AG09319 (cell line): ENCODE results near the gene SAMD1.

ENCODE experiments used
- DNase-seq: peaks from one replicate; pipeline ENCODE4 v3.0.0-alpha.2; 2010; ENCODE audit warnings: low read depth; ENCODE audit errors: extremely low read depth
- TF ChIP-seq, protein P1 (sequence below): IDR thresholded peaks from 2 replicates; pipeline ENCODE4 v1.5.1; 2011; ENCODE audit warnings: low read depth, mild to moderate bottlenecking, inconsistent platforms, low read length, moderate library complexity

The SAMD1 gene

DNA sequence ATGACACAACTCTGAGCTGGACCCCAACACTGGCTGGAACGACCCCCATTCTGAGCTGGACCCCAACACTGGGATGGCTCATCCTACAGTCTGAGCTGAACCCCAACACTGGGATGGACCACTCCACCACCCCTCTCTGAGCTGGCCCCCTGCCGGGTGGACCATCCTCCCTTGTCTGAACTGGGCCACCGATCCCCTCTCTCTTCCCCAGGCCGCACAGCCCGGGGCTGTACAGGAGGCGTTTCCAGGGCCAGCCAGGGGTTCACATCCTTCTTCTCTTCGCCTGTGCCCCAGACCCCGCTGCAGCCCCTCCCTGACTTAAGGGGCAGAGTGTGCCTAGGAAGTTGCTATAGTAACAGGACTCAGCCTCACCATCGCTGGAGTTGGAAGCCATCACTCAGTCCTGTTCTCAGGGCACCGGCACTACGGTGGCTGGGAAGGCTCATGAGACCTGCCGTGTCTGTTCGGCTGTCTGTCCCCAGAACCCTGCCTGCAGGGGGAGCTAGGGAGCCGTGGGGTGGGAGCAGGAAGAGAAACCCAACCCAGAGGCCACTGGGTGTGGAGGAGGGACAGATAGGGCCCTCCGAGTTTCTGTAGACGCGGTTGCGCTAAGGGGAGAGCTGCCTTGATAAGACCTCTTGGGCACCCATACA, 23.3 kb upstream of the SAMD1 start:
- TF ChIP-seq, protein P1, sequence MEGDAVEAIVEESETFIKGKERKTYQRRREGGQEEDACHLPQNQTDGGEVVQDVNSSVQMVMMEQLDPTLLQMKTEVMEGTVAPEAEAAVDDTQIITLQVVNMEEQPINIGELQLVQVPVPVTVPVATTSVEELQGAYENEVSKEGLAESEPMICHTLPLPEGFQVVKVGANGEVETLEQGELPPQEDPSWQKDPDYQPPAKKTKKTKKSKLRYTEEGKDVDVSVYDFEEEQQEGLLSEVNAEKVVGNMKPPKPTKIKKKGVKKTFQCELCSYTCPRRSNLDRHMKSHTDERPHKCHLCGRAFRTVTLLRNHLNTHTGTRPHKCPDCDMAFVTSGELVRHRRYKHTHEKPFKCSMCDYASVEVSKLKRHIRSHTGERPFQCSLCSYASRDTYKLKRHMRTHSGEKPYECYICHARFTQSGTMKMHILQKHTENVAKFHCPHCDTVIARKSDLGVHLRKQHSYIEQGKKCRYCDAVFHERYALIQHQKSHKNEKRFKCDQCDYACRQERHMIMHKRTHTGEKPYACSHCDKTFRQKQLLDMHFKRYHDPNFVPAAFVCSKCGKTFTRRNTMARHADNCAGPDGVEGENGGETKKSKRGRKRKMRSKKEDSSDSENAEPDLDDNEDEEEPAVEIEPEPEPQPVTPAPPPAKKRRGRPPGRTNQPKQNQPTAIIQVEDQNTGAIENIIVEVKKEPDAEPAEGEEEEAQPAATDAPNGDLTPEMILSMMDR, result peak; percentile 9; the same call in 1 of the 2 replicates
- no peak for DNase-seq

DNA sequence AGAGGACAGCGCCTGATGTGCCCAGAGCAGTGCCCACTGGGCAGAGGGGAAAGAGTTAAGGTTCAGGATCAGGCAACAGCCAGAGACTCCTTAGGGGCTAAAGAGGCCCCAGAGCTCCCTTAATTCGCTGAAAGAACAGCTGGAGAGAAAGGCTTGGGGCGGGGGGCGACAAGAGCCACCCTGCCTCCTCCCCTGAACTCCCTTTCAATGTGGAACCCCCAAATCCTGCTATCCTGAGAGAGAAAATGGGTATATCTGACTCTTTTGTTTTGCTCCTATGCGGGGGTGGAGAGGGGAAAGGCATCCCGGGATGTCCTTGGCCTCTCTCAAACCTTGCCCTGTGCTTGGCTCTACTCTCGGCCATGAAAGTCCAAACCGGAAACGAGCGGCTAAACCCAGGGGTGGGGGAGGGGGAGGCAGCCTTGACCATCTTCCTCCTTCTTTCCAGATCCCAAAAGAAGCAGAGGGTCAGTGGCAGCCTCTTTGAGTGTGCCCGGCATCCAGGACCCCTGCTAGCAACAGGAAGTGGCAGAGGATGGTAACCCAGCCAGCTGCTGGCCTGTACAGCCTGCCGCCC, 22.3 kb upstream of the SAMD1 start:
- TF ChIP-seq, protein P1, result no peak
- no peak for DNase-seq

DNA sequence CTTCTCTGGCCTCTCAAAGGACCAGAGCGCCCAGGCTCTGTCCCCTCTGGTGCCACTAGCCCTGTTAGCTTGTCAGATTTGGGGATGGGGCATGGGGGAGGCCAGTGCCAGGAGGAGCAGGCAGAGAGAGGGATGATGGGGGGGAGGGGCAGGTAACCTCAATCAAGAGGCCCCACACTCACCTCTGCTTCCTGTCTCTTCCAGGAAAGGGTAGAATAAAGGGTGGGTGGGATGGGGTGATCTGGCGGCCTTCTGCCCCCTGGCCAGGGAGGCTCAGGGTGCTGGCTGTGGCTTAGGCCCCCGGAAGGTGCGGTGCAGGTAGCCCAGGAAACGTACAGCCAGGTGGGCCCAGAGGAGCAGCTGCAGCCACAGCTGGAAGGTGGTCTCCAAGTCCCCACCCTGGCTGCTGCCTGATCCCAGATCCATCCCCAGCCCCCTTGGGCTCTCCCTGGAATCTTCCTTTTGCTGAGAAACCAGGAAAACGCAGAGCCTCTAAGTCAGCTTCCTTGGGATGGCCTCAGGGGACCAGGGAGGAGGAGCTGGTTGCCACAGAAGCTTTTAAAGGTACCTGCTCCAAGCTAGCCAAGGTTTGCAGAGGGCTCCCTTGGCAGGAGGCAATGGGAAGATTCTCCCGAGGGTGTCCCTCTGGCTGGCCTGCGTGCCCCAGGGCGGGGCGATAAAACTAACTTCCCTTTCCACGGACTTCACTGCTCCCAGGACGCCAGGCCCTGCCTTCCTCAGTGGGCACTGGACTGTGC, 21.7 kb upstream of the SAMD1 start:
- TF ChIP-seq, protein P1, result no peak
- DNase-seq, result no peak

DNA sequence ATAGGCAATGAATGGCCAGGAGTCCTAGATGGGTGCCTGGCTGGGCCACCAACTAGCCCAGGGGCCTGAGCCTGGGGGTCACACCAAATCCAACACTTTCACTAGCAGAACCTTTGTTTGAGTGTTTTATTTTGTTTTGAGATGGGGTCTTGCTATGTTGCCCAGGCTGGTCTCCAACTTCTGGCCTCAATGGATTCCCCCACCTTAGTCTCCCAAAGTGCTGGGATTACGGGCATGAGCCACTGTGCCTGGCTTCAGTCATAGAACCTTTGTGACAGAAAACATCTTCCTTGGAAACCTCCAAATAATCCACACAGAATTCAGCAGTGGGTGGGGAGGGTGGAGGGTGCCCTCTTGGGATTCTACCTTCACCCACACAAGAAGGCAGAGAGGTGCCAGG, 20.9 kb upstream of the SAMD1 start:
- TF ChIP-seq, protein P1, result no peak
- DNase-seq, result no peak

DNA sequence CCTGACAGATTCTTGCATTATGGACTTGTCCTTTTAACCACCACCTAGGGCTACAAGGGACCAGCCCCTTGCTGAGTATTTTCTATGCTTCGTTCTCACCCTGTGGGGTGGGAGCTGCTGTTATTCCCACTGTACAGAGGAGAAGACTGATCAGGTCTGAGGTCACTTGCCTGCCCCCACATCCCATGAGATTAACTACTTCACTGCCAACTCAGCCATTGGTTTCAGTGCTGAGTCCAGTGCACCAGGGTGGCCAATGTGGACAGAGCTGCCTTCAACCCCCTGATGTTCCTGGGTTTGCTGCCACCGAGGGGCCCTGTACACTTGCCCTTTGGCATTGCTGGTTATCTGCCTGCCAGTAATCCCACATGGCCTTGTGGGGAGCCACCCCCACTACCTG, 20.1 kb upstream of the SAMD1 start:
- DNase-seq, result no peak
- TF ChIP-seq, protein P1, result no peak

DNA sequence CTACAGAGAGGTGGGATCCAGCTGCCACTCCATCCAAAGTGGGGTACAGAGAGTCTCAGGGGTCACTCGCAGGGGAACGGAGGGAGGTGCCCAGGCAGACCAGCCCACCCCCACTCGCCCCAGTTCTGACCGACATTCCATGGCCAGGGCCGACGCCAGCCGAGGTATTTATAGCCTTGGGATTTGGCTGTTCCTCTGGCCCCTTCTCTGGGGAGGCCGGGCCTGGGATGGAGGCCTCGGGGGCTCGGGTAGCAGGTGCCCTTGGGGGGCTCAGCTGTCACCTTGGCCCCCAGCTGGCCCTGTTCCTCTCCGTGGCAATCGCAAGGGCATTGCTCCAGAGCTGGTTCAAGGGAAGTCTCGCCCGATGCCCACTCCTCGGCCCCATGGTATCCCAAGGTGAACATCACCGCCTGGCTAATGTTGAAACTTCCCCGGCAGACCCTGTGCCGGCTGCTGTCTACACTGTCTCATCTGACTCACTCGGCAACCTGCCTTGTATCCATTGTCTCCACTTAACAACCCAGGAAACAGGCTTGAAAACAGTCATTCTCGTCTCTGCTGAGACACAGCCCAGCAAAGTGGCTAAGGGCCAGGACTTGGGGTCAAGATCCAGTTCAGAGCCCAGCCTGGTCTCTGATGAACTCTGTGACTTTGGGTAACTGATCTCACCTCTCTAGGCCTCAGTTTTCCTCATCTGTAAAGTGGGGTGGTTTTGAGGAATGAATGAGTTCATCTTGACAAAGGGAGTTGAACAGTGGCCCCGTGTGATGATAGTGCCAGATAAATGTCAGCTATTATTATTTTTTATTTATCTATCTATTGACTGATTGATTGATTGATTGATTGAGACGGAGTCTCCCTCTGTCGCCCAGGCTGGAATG, 17.3 kb upstream of the SAMD1 start:
- no peak for DNase-seq
- TF ChIP-seq, protein P1, result no peak
